ENCODE data around the gene DISP3. TPM values are rescaled to one million over a fixed set of nuclear protein-coding genes. Genes with fewer than 3 reads are reported as not detected.
A peak's percentile ranks its signal among the peaks of the same experiment; 100 is the strongest.

The DISP3 gene
- total RNA-seq, 1 experiment from 2014 or later, result 0.02 TPM

GRCh38 chr1:11525516-11525915, 46.6 kb downstream of the DISP3 start:
- no peak for DNase-seq (ENCODE audit: low read depth)

- no peak for DNase-seq (ENCODE audit: low read depth)
Measured at GRCh38 chr1:11526071-11526895, 47.3 kb downstream of the DISP3 start.

GRCh38 chr1:11527541-11528452, 48.8 kb downstream of the DISP3 start:
- DNase-seq (ENCODE audit: low read depth), result no peak

- DNase-seq (ENCODE audit: low read depth), result no peak
Measured at GRCh38 chr1:11528611-11529261, 49.8 kb downstream of the DISP3 start.

- no peak for DNase-seq (ENCODE audit: low read depth)
Measured at GRCh38 chr1:11529330-11529729, 50.4 kb downstream of the DISP3 start.

GRCh38 chr1:11529763-11530730, 51.1 kb downstream of the DISP3 start:
- DNase-seq (ENCODE audit: low read depth), result no peak

- DNase-seq (ENCODE audit: low read depth), result no peak
Measured at GRCh38 chr1:11530731-11531311, 51.9 kb downstream of the DISP3 start.

GRCh38 chr1:11531314-11531870, 52.4 kb downstream of the DISP3 start:
- no peak for DNase-seq (ENCODE audit: low read depth)

- DNase-seq (ENCODE audit: low read depth), result no peak
Measured at GRCh38 chr1:11531943-11532342, 53.0 kb downstream of the DISP3 start.

GRCh38 chr1:11533790-11534787, 55.1 kb downstream of the DISP3 start:
- no peak for DNase-seq (ENCODE audit: low read depth)

- DNase-seq (ENCODE audit: low read depth), result no peak
Measured at GRCh38 chr1:11534846-11535245, 55.9 kb downstream of the DISP3 start.

GRCh38 chr1:11535316-11535715, 56.4 kb downstream of the DISP3 start:
- no peak for DNase-seq (ENCODE audit: low read depth)

GRCh38 chr1:11535761-11536572, 57.0 kb downstream of the DISP3 start:
- peak; percentile 23 for DNase-seq (ENCODE audit: low read depth)

- no peak for DNase-seq (ENCODE audit: low read depth)
Measured at GRCh38 chr1:11536573-11537379, 57.8 kb downstream of the DISP3 start.

- DNase-seq (ENCODE audit: low read depth), result no peak
Measured at GRCh38 chr1:11537380-11537764, 58.4 kb downstream of the DISP3 start.

- no peak for DNase-seq (ENCODE audit: low read depth)
Measured at GRCh38 chr1:11537854-11538591, 59.1 kb downstream of the DISP3 start.

Measured in HT1080 (cell line).